H1 (cell line): ENCODE data around the gene SPRR3. TPM values are rescaled to one million over a fixed set of nuclear protein-coding genes. Genes with fewer than 3 reads are reported as not detected.

ENCODE experiments used
- CTCF ChIA-PET: fragments of 300-600 bp; sonication (Branson Sonifier 250); formaldehyde crosslinking; loops from one replicate; lab custom pipeline; 2021; ENCODE audit not compliant: partially characterized antibody; lab: Charles Lee
- POLR2A ChIA-PET: fragments of 300-600 bp; sonication (Branson Sonifier 250); formaldehyde crosslinking; loops from one replicate; lab custom pipeline; 2021; ENCODE audit warnings: inconsistent platforms; ENCODE audit not compliant: partially characterized antibody; lab: Charles Lee
- DNase-seq, 2 experiments: peaks; one replicate each; pipeline versions ENCODE4 v3.0.0 to v3.0.0-alpha.2; 2010 to 2022; ENCODE audit warnings: low spot score in 2 of 2, low read depth in 1 of 2, mixed read lengths in 1 of 2
- FAIRE-seq: peaks from 2 replicates; lab custom pipeline; 2011; peaks lifted over from hg19 to GRCh38; lab: Jason Lieb, UNC
- H2AFZ ChIP-seq: 2 replicates; pipeline ENCODE4 v1.8.1; 2012; ENCODE audit warnings: low read length, inconsistent platforms
- H2AK5ac ChIP-seq: 2 replicates; pipeline ENCODE4 v1.6.1; 2013; ENCODE audit warnings: low read depth, low read length
- H2BK120ac ChIP-seq: replicated peaks from 2 replicates; pipeline ENCODE3; 2013; ENCODE audit warnings: low read depth, low read length, inconsistent platforms
- H2BK12ac ChIP-seq: 2 replicates; pipeline ENCODE4 v1.6.1; 2013; ENCODE audit warnings: low read depth, low read length
- H2BK15ac ChIP-seq: 2 replicates; pipeline ENCODE4 v1.6.1; 2013; ENCODE audit warnings: low read length
- H2BK20ac ChIP-seq: 2 replicates; pipeline ENCODE4 v1.6.1; 2013; ENCODE audit warnings: low read length
- H2BK5ac ChIP-seq: 2 replicates; pipeline ENCODE4 v1.6.1; 2013; ENCODE audit warnings: low read depth, low read length
- H3K14ac ChIP-seq: 2 replicates; pipeline ENCODE4 v1.6.1; 2013; ENCODE audit warnings: inconsistent platforms; ENCODE audit not compliant: insufficient read length
- H3K18ac ChIP-seq: 2 replicates; pipeline ENCODE4 v1.6.1; 2013; ENCODE audit warnings: low read length; ENCODE audit errors: extremely low read depth
- H3K23ac ChIP-seq: 2 replicates; pipeline ENCODE4 v1.6.1; 2013; ENCODE audit warnings: inconsistent platforms; ENCODE audit not compliant: insufficient read length
- H3K23me2 ChIP-seq: 2 replicates; pipeline ENCODE4 v1.6.1; 2013; ENCODE audit warnings: low read depth, low read length
- H3K27ac ChIP-seq: 2 replicates; pipeline ENCODE4 v1.6.1; 2011; ENCODE audit warnings: low read depth, low read length, inconsistent platforms
- H3K27me3 ChIP-seq, 4 experiments: replicated peaks in 1 of 4; 1 replicate in 1 of 4; 2 replicates in 3 of 4; pipeline versions ENCODE4 v1.6.1 to v1.8.1; 2011 to 2013; ENCODE audit warnings: low read length in 3 of 4, mild to moderate bottlenecking in 3 of 4, inconsistent platforms in 2 of 4, mixed read lengths in 2 of 4, moderate library complexity in 1 of 4; ENCODE audit not compliant: control insufficient read depth in 3 of 4, insufficient read depth in 3 of 4; ENCODE audit errors: extremely low read depth in 1 of 4
- H3K36me3 ChIP-seq, 4 experiments: 2 replicates each; pipeline versions ENCODE4 v1.6.1 to v1.8.1; 2011 to 2013; ENCODE audit warnings: mild to moderate bottlenecking in 4 of 4, low read length in 3 of 4, moderate library complexity in 2 of 4, control low read depth in 1 of 4, inconsistent platforms in 1 of 4; ENCODE audit not compliant: insufficient read depth in 4 of 4, control insufficient read depth in 2 of 4
- H3K4ac ChIP-seq: replicated peaks from 2 replicates; pipeline ENCODE3; 2013; ENCODE audit warnings: low read length, low read depth, mixed read lengths, inconsistent platforms; ENCODE audit not compliant: insufficient read length
- H3K4me1 ChIP-seq, 4 experiments: replicated peaks in 1 of 4; 1 replicate in 1 of 4; 2 replicates in 3 of 4; pipeline versions ENCODE4 v1.6.1 to v1.8.1; 2011 to 2013; ENCODE audit warnings: low read length in 3 of 4, inconsistent platforms in 2 of 4, mixed read lengths in 1 of 4; ENCODE audit not compliant: insufficient read depth in 4 of 4, control insufficient read depth in 3 of 4
- H3K4me2 ChIP-seq, 2 experiments: 2 replicates each; pipeline versions ENCODE4 v1.6.1 to v1.8.1; 2011 to 2013; ENCODE audit warnings: low read depth in 2 of 2, low read length in 2 of 2, control low read depth in 1 of 2, inconsistent platforms in 1 of 2, mild to moderate bottlenecking in 1 of 2; ENCODE audit not compliant: insufficient read depth in 1 of 2
- H3K4me3 ChIP-seq, 4 experiments: fragments of 200-600, 300-600 bp in 1 of 4; sonication (generic), shearing (Covaris generic), sonication (Bioruptor Twin) in 1 of 4; 2 replicates each; pipeline versions ENCODE4 v1.5.1 to v1.8.1; 2011 to 2016; ENCODE audit warnings: low read length in 4 of 4, low read depth in 3 of 4, control low read depth in 2 of 4, inconsistent platforms in 2 of 4, mild to moderate bottlenecking in 2 of 4, mixed read lengths in 1 of 4, moderate library complexity in 1 of 4; ENCODE audit not compliant: insufficient read depth in 2 of 4; ENCODE audit errors: extremely low read depth in 1 of 4
- H3K56ac ChIP-seq: replicated peaks from 2 replicates; pipeline ENCODE3; 2013; ENCODE audit warnings: low read depth, mild to moderate bottlenecking, mixed read lengths, low read length, inconsistent platforms; ENCODE audit not compliant: insufficient read length
- H3K79me1 ChIP-seq: 2 replicates; pipeline ENCODE4 v1.6.1; 2013; ENCODE audit warnings: low read depth, low read length, control low read depth
- H3K79me2 ChIP-seq, 2 experiments: 2 replicates each; pipeline versions ENCODE4 v1.6.1 to v1.8.1; 2012 to 2013; ENCODE audit warnings: low read length in 2 of 2, mild to moderate bottlenecking in 2 of 2, inconsistent platforms in 1 of 2; ENCODE audit not compliant: insufficient read depth in 2 of 2, control insufficient read depth in 1 of 2
- H3K9ac ChIP-seq, 4 experiments: replicated peaks in 1 of 4; 1 replicate in 1 of 4; 2 replicates in 3 of 4; pipeline versions ENCODE4 v1.6.1 to v1.8.1; 2011 to 2013; ENCODE audit warnings: low read depth in 3 of 4, low read length in 3 of 4, control low read depth in 2 of 4, mild to moderate bottlenecking in 2 of 4, moderate library complexity in 2 of 4, inconsistent platforms in 1 of 4; ENCODE audit errors: extremely low read depth in 1 of 4
- H3K9me3 ChIP-seq, 2 experiments: 2 replicates each; pipeline versions ENCODE4 v1.6.1 to v1.8.1; 2012 to 2013; ENCODE audit warnings: mild to moderate bottlenecking in 2 of 2, moderate library complexity in 2 of 2, control low read depth in 1 of 2, inconsistent platforms in 1 of 2, low read depth in 1 of 2, low read length in 1 of 2, mixed read lengths in 1 of 2; ENCODE audit not compliant: insufficient read depth in 2 of 2
- H4K20me1 ChIP-seq, 2 experiments: replicated peaks in 1 of 2; 2 replicates each; pipeline versions ENCODE3 to v1.8.1; 2011 to 2013; ENCODE audit warnings: inconsistent platforms in 2 of 2, low read length in 2 of 2, mild to moderate bottlenecking in 1 of 2; ENCODE audit not compliant: insufficient read depth in 2 of 2, control insufficient read depth in 1 of 2
- H4K5ac ChIP-seq: 2 replicates; pipeline ENCODE4 v1.6.1; 2013; ENCODE audit warnings: low read length, low read depth, mixed read lengths, inconsistent platforms; ENCODE audit not compliant: insufficient read length
- H4K8ac ChIP-seq: 2 replicates; pipeline ENCODE4 v1.8.0; 2013; ENCODE audit warnings: mild to moderate bottlenecking, moderate library complexity, low read length, inconsistent platforms; ENCODE audit not compliant: insufficient read depth; ENCODE audit errors: extremely low read depth
- H4K91ac ChIP-seq: replicated peaks from 2 replicates; pipeline ENCODE3; 2013; ENCODE audit warnings: low read length, mixed read lengths, inconsistent platforms; ENCODE audit not compliant: insufficient read length
- ASH2L ChIP-seq: fragments of 200-600, 300-600 bp; sonication (generic); IDR thresholded peaks from one replicate; pipeline ENCODE4 v1.7.1; 2017; ENCODE audit warnings: low read length
- BCL11A ChIP-seq, 2 experiments: IDR thresholded peaks; one replicate each; pipeline ENCODE4 v1.6.1; 2011; ENCODE audit warnings: low read depth in 2 of 2, low read length in 2 of 2, mild to moderate bottlenecking in 2 of 2
- CEBPB ChIP-seq: IDR thresholded peaks from 2 replicates; pipeline ENCODE4 v1.6.1; 2012; ENCODE audit warnings: low read depth, low read length
- EZH2 ChIP-seq: fragments of 200-600 bp; sonication (generic); IDR thresholded peaks from 2 replicates; pipeline ENCODE4 v1.7.1; 2012; ENCODE audit warnings: low read depth, mild to moderate bottlenecking, moderate library complexity, low read length, inconsistent platforms; ENCODE audit not compliant: severe bottlenecking
- HDAC2 ChIP-seq, 2 experiments: fragments of 300-600 bp in 1 of 2; sonication (generic) in 1 of 2; IDR thresholded peaks; 2 replicates each; pipeline ENCODE4 v1.6.1; 2011 to 2012; ENCODE audit warnings: low read depth in 2 of 2, low read length in 2 of 2, mild to moderate bottlenecking in 2 of 2, moderate library complexity in 2 of 2, borderline replicate concordance in 1 of 2, inconsistent platforms in 1 of 2
- RAD21 ChIP-seq, 2 experiments: IDR thresholded peaks in 1 of 2; conservative IDR thresholded peaks in 1 of 2; 2 replicates each; pipeline ENCODE4 v1.6.1; 2011; ENCODE audit warnings: low read depth in 2 of 2, low read length in 2 of 2, improper control_type of control experiment in 1 of 2, inconsistent platforms in 1 of 2, mild to moderate bottlenecking in 1 of 2, moderate library complexity in 1 of 2
- RBBP5 ChIP-seq: IDR thresholded peaks from 2 replicates; pipeline ENCODE4 v1.7.1; 2012; ENCODE audit warnings: low read depth, mild to moderate bottlenecking, inconsistent platforms, low read length, moderate library complexity, borderline replicate concordance
- RFX5 ChIP-seq: IDR thresholded peaks from 2 replicates; pipeline ENCODE4 v1.6.1; 2011; ENCODE audit warnings: low read depth, low read length, improper control_type of control experiment, borderline replicate concordance
- SIX5 ChIP-seq: IDR thresholded peaks from 2 replicates; pipeline ENCODE4 v1.6.1; 2011; ENCODE audit warnings: mild to moderate bottlenecking, low read depth, low read length
- TBP ChIP-seq: IDR thresholded peaks from 2 replicates; pipeline ENCODE4 v1.6.1; 2011; ENCODE audit warnings: low read depth, low read length, improper control_type of control experiment
- TCF12 ChIP-seq: IDR thresholded peaks from 2 replicates; pipeline ENCODE4 v1.6.1; 2011; ENCODE audit warnings: low read depth, mild to moderate bottlenecking, low read length
- YY1 ChIP-seq: IDR thresholded peaks from 2 replicates; pipeline ENCODE4 v1.6.1; 2011; ENCODE audit warnings: low read depth, mild to moderate bottlenecking, low read length
- ZNF274 ChIP-seq: IDR thresholded peaks from 2 replicates; pipeline ENCODE4 v1.7.0; 2012; ENCODE audit warnings: low read length, borderline replicate concordance; ENCODE audit errors: extremely low read depth
- WGBS, 2 experiments: shearing (Covaris generic) in 1 of 2; methylation state at CpG; one replicate each; pipeline versions ENCODE4 v1.1.6 to v1.1.7; 2013 to 2015; ENCODE audit warnings: low lambda C conversion rate in 2 of 2, mixed read lengths in 2 of 2, inconsistent platforms in 1 of 2, low coverage in 1 of 2, missing lambda C conversion rate in 1 of 2; ENCODE audit not compliant: insufficient replicate concordance in 2 of 2, insufficient coverage in 1 of 2, insufficient read length in 1 of 2; ENCODE audit errors: extremely low coverage in 1 of 2, missing lambda C conversion rate in 1 of 2; 5-methylcytosine and 5-hydroxymethylcytosine counted together
- polyA plus RNA-seq, 7 experiments: library from polyadenylated mRNA; depleted of rRNA in 3 of 7; stranded (reverse) in 5 of 7; unstranded in 2 of 7; fragments of >200 nt in 5 of 7; fragments of 200-250 nt in 2 of 7; gene quantifications; 1 replicate in 5 of 7; 2 replicates in 1 of 7; 4 replicates in 1 of 7; pipeline versions ENCODE4 v1.2.1 to v1.2.3, GENCODE V29; 2011 to 2013; ENCODE audit warnings: missing spikeins in 2 of 7, mixed read lengths in 2 of 7
- total RNA-seq: library from RNA; stranded (reverse); fragmentation: NEBNext Ultra II Directional; extraction: Animal tissue kit (Norgen Biotek cat#: 25700); gene quantifications from 2 replicates; pipeline ENCODE4 v1.2.1, GENCODE V29; 2021

SPRR3 gene
- total and polyA plus RNA-seq, 2 of the 8 experiments (the other 6 are each of a cell fraction or from before 2014, with no cell fraction given): not detected

- H3K23me2 ChIP-seq: no peaks in the 10 kb centered on the region; the same call in 1 of the 2 replicates
- no peak overlapping the region for H3K9ac ChIP-seq
- no peak overlapping the region for H2AFZ ChIP-seq
- H4K20me1 ChIP-seq: no peaks in the 10 kb centered on the region
- no peak overlapping the region for H2BK15ac ChIP-seq
- CTCF ChIA-PET: interaction anchor here (0.7 to 7.9 kb wide), 18 partner anchors 9 to 264 kb away, joined by 3 to 114 read pairs (median 3); no protein-coding TSS in a partner anchor
- no peaks in the 10 kb centered on the region for H3K4me1 ChIP-seq
- no peaks in the 10 kb centered on the region for H3K79me1 ChIP-seq
- no peak overlapping the region for H2BK20ac ChIP-seq
- H3K23ac ChIP-seq: no peak overlapping the region
- no peak overlapping the region for H3K14ac ChIP-seq
- FAIRE-seq (no peak), DNase-seq (no peak)
- no peak overlapping the region for H2BK12ac ChIP-seq
- no peaks in the 10 kb centered on the region for H3K79me2 ChIP-seq
- H3K18ac ChIP-seq: no peak overlapping the region
- H3K4me3 ChIP-seq: no peak overlapping the region
- no peak overlapping the region for H4K91ac ChIP-seq
- H2AK5ac ChIP-seq: no peak overlapping the region
- POLR2A ChIA-PET: no interaction called here
- no peak overlapping the region for H3K27ac ChIP-seq
- no peak overlapping the region for H3K56ac ChIP-seq
- no peak overlapping the region for H4K5ac ChIP-seq
- no peak overlapping the region for H3K4me2 ChIP-seq
- H3K36me3 ChIP-seq: no peaks in the 10 kb centered on the region
- H3K4ac ChIP-seq: no peak overlapping the region
- WGBS, 2 experiments: 91% methylated on average over 10 of the region's 10 CpGs; no CpG with 5 or more reads in 1 of the 2 experiments
- H3K9me3 ChIP-seq: no peaks in the 10 kb centered on the region
- no peak overlapping the region for H2BK5ac ChIP-seq
- no peaks in the 10 kb centered on the region for H3K27me3 ChIP-seq
- no peak overlapping the region for H4K8ac ChIP-seq
- H2BK120ac ChIP-seq: no peak overlapping the region
- TF ChIP-seq ZNF274: no peak
- TF ChIP-seq RFX5: no peak
- no peak for TF ChIP-seq SIX5
- no peak for TF ChIP-seq RAD21 (IDR thresholded peaks at IDR 0.05 in 1 of 2, conservative IDR thresholded peaks at IDR 0.05 in 1 of 2; ENCODE audit: low read depth in 2 of 2, low read length in 2 of 2)
- TF ChIP-seq TBP: no peak
- TF ChIP-seq HDAC2 (IDR thresholded peaks at IDR 0.05; ENCODE audit: borderline replicate concordance in 1 of 2, low read depth in 2 of 2, low read length in 2 of 2): no peak
- no peak for TF ChIP-seq CEBPB
- TF ChIP-seq EZH2: no peak
- no peak for TF ChIP-seq BCL11A (IDR thresholded peaks at IDR 0.05; ENCODE audit: low read depth in 2 of 2, low read length in 2 of 2)
- TF ChIP-seq TCF12: no peak
- TF ChIP-seq YY1: no peak
- no peak for TF ChIP-seq RBBP5
- no peak for TF ChIP-seq ASH2L
Observed at GRCh38 chr1:152959801-152960451, 41.6 kb upstream of the SPRR3 start.
